Uterus (tissue), 2 donors: ENCODE results near the gene SMAD6.

ENCODE experiments used
- CTCF ChIP-seq, 4 experiments: fragments of 200-600 bp in 2 of 4; fragments of 450-650 bp in 2 of 4; sonication (generic) in 2 of 4; IDR thresholded peaks; one replicate each; pipeline ENCODE4 v1.5.1; 2016 to 2019; ENCODE audit warnings: antibody characterized with exemption in 4 of 4, mild to moderate bottlenecking in 2 of 4, moderate library complexity in 1 of 4
- POLR2A ChIP-seq, 2 donors: fragments of 450-650 bp; IDR thresholded peaks; one replicate each; pipeline ENCODE4 v1.6.1; 2016; ENCODE audit warnings: antibody characterized with exemption in 2 of 2, mild to moderate bottlenecking in 1 of 2, moderate library complexity in 1 of 2

DNA sequence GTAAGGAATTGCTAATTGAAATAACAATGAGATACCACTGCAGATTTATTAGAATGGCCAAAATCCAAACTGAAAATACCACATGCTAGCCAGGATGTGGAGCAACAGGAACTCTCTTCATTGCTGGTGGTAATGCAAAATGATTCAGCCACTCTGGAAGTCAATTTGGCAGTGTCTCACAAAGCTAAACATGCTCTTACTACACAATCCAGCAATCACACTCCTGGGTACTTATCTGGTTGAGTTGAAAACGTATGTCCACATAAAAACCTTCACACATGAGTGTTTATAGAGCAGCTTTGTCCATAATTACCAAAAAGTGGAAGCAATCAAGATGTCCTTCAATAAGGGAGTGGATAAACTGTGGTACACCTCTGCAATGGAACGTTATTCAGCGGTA, 113.3 kb downstream of the SMAD6 start:
- TF ChIP-seq CTCF (IDR thresholded peaks at IDR 0.05): no peak
- no peak for TF ChIP-seq POLR2A (IDR thresholded peaks at IDR 0.05)
